ENCODE data around the gene TENT4A. TPM values are rescaled to one million over a fixed set of nuclear protein-coding genes. Genes with fewer than 3 reads are reported as not detected.
A peak's percentile ranks its signal among the peaks of the same experiment; 100 is the strongest.

Gene TENT4A
- total RNA-seq, 1 donor from 2014 or later: 41.2 TPM

GRCh38 chr5:6762116-6762515, 48.9 kb downstream of the TENT4A start:
- Mint-ChIP-seq H3K36me3 (ENCODE audit: low read depth) (peaks cover 2% of the 10 kb centered on the region), H3K27ac (ENCODE audit: unreplicated experiment) (no peak overlapping the region), H3K27me3 (ENCODE audit: low read depth) (no peaks in the 10 kb centered on the region), H3K4me3 (no peak overlapping the region), H3K9me3 (no peaks in the 10 kb centered on the region), H3K4me1 (peaks cover 5% of the 10 kb centered on the region)
- no peak for DNase-seq (ENCODE audit: low read depth, low spot score)
- TF ChIP-seq, protein P1, sequence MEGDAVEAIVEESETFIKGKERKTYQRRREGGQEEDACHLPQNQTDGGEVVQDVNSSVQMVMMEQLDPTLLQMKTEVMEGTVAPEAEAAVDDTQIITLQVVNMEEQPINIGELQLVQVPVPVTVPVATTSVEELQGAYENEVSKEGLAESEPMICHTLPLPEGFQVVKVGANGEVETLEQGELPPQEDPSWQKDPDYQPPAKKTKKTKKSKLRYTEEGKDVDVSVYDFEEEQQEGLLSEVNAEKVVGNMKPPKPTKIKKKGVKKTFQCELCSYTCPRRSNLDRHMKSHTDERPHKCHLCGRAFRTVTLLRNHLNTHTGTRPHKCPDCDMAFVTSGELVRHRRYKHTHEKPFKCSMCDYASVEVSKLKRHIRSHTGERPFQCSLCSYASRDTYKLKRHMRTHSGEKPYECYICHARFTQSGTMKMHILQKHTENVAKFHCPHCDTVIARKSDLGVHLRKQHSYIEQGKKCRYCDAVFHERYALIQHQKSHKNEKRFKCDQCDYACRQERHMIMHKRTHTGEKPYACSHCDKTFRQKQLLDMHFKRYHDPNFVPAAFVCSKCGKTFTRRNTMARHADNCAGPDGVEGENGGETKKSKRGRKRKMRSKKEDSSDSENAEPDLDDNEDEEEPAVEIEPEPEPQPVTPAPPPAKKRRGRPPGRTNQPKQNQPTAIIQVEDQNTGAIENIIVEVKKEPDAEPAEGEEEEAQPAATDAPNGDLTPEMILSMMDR (conservative IDR thresholded peaks at IDR 0.05): no peak

GRCh38 chr5:6762697-6763096, 49.5 kb downstream of the TENT4A start:
- H3K4me1 Mint-ChIP-seq: peaks cover 5% of the 10 kb centered on the region
- H3K4me3 Mint-ChIP-seq: no peak overlapping the region
- H3K9me3 Mint-ChIP-seq: no peaks in the 10 kb centered on the region
- TF ChIP-seq, protein P1 (conservative IDR thresholded peaks at IDR 0.05): no peak
- no peak overlapping the region for H3K27ac Mint-ChIP-seq (ENCODE audit: unreplicated experiment)
- no peaks in the 10 kb centered on the region for H3K27me3 Mint-ChIP-seq (ENCODE audit: low read depth)
- DNase-seq (ENCODE audit: low read depth, low spot score): no peak
- peaks cover 2% of the 10 kb centered on the region for H3K36me3 Mint-ChIP-seq (ENCODE audit: low read depth)

GRCh38 chr5:6763191-6763590, 50.0 kb downstream of the TENT4A start:
- no peak for DNase-seq (ENCODE audit: low read depth, low spot score)
- peaks cover 2% of the 10 kb centered on the region for H3K36me3 Mint-ChIP-seq (ENCODE audit: low read depth)
- peak overlapping the region; percentile 24 for H3K27ac Mint-ChIP-seq (ENCODE audit: unreplicated experiment)
- H3K27me3 Mint-ChIP-seq (ENCODE audit: low read depth): no peaks in the 10 kb centered on the region
- no peaks in the 10 kb centered on the region for H3K9me3 Mint-ChIP-seq
- TF ChIP-seq, protein P1 (conservative IDR thresholded peaks at IDR 0.05): no peak
- H3K4me1 Mint-ChIP-seq: peaks cover 5% of the 10 kb centered on the region
- no peak overlapping the region for H3K4me3 Mint-ChIP-seq

GRCh38 chr5:6765612-6766525, 52.6 kb downstream of the TENT4A start:
- peak; percentile 72 for DNase-seq (ENCODE audit: low read depth, low spot score)
- no peaks in the 10 kb centered on the region for H3K27me3 Mint-ChIP-seq (ENCODE audit: low read depth)
- no peak overlapping the region for H3K27ac Mint-ChIP-seq (ENCODE audit: unreplicated experiment)
- H3K4me3 Mint-ChIP-seq: no peak overlapping the region
- no peaks in the 10 kb centered on the region for H3K9me3 Mint-ChIP-seq
- peaks cover 5% of the 10 kb centered on the region for H3K4me1 Mint-ChIP-seq
- TF ChIP-seq, protein P1 (conservative IDR thresholded peaks at IDR 0.05): peak; percentile 79
- no peaks in the 10 kb centered on the region for H3K36me3 Mint-ChIP-seq (ENCODE audit: low read depth)

- no peak overlapping the region for H3K4me3 Mint-ChIP-seq
- peaks cover 5% of the 10 kb centered on the region for H3K4me1 Mint-ChIP-seq
- TF ChIP-seq, protein P1 (conservative IDR thresholded peaks at IDR 0.05): no peak
- H3K27ac Mint-ChIP-seq (ENCODE audit: unreplicated experiment): no peak overlapping the region
- no peak for DNase-seq (ENCODE audit: low read depth, low spot score)
- H3K27me3 Mint-ChIP-seq (ENCODE audit: low read depth): no peaks in the 10 kb centered on the region
- no peaks in the 10 kb centered on the region for H3K9me3 Mint-ChIP-seq
- no peaks in the 10 kb centered on the region for H3K36me3 Mint-ChIP-seq (ENCODE audit: low read depth)
Measured at GRCh38 chr5:6766604-6767093, 53.4 kb downstream of the TENT4A start.

Data from neural crest cell (in vitro differentiated cells).